GM21528 (cell line): ENCODE data around the gene TEX22.

ENCODE experiments used
- ATAC-seq: cut with Tn5 transposase; IDR thresholded peaks from one replicate; pipeline ENCODE4 v1.9.1; 2021; ENCODE audit warnings: mild to moderate bottlenecking, moderate library complexity; ENCODE audit not compliant: unreplicated experiment, low FRiP score

Gene TEX22

DNA sequence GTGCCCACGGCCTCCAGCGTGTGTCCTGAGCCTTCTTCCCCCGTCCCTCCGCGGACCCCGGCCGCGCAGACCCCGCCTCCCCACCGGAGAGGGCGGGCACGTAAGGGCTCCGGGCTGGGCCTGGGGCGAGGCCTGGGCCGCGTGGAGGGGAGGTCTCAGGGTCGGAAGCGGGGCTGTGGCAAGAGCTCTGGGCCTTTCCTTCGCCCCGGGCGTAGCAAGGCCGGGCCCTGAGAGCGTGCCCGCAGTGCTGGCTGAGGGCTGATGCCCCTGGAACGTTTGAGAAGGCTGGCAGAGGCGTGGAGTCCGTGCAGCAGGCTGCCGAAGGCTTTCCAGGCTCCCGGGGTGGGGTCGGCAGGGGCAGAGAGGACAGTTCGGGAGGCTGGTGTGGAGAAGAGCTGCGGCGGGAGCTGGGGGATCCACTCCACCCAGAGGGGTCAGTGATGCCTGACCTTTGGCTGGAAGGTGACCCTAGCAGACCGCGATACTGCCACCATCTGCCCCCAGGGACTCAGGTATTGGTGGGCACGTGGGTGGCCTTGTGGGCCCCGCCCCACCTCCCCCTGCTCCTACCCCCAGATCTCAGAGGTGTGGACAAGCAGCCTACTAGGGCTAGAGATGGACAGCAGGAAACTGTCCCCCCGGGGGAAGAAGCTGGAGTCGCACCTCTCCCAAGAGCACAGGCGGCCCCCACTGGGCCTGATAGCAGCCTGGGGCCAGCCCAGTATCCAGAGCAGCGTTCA, 558 bp downstream of the TEX22 start:
- ATAC-seq: peak; percentile 46

- ATAC-seq: no peak
Observed at GRCh38 chr14:105399466-105399775, 1.1 kb downstream of the TEX22 start.

GRCh38 chr14:105400016-105400415, 1.7 kb downstream of the TEX22 start:
- no peak for ATAC-seq

DNA sequence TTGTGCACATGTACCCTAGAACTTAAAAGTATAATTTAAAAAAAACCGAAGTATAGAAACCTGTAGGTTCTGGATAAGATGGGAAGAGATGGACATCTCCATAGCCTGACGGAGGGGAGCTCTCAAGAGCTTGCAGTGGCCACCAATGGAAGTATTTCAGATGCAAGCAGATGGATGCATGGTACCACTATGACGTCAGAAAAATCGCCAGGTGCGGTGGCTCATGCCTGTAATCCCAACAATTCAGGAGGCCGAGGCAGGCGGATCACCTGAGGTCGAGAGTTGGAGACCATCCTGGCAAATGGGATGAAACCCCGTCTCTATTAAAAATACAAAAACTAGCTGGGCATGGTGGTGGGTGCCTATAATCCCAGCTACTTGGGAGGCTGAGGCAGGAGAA, 3.4 kb downstream of the TEX22 start:
- ATAC-seq: no peak

DNA sequence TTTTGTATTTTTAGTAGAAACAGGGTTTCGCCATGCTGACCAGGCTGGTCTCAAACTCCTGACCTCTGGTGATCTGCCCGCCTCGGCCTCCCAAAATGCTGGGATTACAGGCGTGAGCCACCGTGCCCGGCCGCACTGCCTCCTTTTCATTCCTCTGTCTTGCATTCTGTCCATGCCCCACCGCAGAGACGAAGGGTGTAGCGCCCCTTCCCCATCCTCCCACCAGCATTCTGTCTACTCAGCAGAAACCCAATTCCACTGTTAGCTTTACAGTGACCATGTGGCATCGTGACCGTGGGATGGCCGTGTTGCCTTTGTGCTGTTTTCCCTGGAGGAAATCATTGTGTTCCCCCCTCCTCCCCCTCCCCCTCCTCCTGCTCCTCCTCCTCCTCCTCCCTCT, 10.3 kb downstream of the TEX22 start:
- ATAC-seq: no peak

- no peak for ATAC-seq
Observed at GRCh38 chr14:105409364-105409763, 11.0 kb downstream of the TEX22 start.

- no peak for ATAC-seq
Observed at GRCh38 chr14:105410642-105411016, 12.3 kb downstream of the TEX22 start.

GRCh38 chr14:105411017-105411941, 12.9 kb downstream of the TEX22 start:
- ATAC-seq: no peak

DNA sequence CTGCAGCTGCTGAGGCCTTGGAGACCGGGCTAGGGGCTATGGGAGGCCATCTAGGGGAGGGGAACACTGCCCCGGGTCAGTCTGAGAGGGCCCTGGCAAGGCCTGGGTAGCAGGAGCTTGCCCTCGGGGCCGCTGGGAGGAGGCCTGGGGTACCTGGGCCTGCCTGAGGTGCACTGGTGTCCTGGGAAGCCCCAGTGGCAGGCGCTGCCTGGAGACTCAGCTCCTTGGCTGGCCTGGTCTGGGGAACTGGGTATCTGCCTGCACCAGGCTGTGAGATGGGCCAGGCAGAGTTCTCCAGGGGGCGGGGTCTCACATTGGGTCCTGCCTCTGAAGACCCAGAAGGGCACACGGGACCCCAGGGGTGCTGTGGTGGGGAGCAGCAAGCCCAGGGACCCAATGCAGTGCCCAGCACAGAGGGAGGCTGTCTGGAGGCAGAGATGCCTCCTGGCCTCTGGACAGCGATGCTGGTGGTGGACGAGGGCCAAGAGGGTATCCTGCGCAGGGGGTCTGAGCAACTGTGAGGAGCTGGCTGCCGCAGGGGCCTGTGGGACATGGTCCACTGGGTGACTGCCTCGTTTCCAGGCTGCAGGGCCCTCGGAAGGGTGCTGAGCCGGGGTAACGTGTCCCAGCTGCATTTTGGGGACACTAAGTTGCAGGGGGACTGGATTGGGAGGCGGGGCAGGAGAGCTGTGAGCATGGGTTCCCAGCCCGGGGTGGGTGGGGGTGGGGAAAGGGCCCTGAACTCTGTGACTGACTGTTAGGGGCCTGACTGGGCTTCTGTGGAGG, 13.8 kb downstream of the TEX22 start:
- no peak for ATAC-seq

GRCh38 chr14:105412771-105413543, 14.6 kb downstream of the TEX22 start:
- ATAC-seq: no peak

GRCh38 chr14:105413544-105413886, 15.2 kb downstream of the TEX22 start:
- ATAC-seq: no peak

DNA sequence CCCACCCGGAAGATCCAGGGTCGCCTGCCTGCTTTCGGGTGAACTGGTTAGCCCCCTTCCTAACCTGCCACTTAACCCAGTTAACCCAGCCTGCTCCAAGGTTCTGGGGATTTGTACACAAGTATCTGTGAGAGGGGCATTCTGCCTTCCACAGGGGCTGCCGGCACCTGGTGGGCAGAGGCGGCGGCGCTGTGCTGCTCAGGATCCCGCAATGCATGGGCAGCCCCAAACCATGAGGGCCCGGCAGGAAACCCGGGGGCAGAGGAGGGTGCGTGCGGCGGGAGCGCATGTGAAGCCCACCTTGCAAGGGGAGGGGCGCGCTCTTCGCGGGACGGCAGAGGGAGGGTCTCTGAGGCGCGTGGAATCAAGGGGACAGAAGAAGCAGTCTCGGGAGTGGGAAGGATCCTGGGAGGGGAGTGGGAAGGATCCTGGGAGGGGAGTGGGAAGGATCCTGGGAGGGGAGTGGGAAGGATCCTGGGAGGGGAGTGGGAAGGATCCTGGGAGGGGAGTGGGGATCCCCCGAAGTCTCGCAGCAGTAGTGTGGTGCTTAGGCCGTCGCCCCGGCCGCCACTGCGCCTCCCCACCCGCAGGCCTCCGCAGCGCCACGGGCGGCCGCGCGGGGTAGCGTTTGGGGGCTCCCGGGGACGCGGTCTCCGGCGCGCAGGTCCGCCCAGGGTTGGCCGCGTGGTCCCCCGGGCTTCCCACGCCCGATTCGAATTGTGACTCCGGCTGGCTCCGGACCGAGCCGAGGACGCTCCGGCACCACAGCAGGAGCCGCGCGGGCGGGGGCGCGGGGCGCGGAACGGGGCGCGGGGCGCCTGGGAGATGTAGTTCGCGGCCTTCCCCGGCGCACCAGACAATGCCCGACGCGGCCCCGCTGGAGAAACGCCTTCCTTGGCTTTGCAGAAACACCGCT, 16.4 kb downstream of the TEX22 start:
- ATAC-seq: peak; percentile 50

DNA sequence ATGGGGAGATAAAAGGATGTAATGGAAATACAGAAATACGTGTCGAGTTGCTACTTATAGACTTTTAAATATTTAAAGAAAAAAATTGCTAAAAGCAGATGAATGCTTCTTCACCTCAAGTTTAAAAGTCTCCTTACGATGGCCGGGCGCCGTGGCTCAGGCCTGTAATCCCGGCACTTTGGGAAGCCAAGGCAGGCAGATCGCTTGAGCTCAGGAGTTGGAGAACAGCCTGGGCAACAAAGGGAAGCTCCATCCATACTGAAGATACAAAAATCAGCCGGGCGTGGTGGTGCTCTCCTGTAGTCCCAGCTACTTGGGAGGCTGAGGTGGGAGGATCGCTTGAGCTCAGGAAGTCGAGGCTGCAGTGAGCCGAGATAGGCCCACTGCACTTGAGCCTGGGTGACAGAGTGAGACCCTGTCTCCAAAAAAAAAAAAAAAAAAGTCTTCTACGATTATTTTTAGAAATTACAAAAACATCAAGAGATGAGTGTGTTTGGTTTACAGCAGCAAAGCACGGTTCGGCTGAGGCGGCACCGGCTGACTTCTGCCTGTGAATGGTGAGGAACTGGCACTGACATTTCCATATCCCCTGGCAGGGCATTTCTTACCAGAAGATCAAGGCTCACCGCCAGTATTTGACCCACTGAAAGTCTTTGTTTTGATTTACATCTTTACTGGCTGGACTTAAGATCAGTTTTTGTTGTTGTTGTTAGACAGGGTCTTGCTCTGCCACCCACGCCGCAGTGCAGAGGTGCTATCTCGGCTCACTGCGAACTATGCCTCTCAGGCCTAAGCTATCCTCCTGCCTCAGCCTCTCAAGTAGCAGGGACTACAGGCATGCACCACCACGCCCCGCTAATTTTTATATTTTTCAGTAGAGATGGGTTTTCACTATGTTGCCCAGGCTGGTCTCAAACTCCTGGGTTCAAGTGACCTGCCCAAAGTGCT, 17.4 kb downstream of the TEX22 start:
- no peak for ATAC-seq

- no peak for ATAC-seq
Observed at GRCh38 chr14:105416671-105417070, 18.3 kb downstream of the TEX22 start.

- no peak for ATAC-seq
Observed at GRCh38 chr14:105417690-105418121, 19.4 kb downstream of the TEX22 start.

DNA sequence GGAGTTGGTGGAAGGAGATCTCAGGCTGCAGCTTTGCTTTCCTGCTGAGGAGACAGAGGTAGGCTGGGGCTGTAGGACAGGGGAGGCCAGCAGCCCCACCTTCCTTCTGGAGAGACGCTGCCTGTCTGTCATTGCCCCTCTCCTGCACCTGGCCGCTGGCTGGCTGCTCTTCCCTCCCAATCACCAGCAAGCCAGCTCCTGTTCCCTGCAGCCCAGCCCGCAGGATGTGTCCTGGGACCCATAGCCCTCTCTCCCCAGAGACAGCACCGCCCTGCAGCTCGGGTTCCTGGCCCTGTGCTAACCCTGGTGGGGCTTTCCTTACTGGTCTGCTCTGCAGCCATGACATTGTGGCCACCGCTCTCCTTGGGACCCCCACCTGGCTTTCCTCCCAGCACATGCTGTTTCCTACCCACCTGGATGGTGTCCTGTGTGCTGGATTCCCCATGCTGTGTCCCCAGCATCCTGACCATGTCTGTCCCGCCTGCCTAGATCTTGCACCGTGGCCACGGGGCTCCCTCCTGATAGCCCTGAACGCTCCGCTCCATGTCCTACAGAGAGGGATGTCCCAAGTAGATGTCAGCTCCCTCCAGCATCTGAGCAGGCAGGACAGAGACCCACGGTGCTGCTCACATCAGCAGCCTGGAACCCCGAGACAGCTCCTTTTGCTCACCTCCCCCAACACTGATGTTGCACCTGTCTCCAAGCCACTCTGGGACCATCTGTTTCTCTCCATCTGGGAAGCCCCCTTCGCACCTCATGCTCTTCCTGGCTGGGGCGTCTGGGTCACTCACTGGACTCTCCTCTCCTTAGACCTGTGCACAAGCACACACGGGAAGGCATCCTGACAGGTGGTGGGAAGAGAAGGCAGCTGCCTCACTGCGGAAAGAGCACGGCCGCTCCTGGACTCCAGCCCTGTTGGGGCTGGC, 20.2 kb downstream of the TEX22 start:
- no peak for ATAC-seq
